H1 (cell line): Measurements from ENCODE around the gene KCNMA1. TPM values are rescaled to one million over a fixed set of nuclear protein-coding genes. Genes with fewer than 3 reads are reported as not detected.

Source experiments
- CTCF ChIA-PET: fragments of 300-600 bp; sonication (Branson Sonifier 250); formaldehyde crosslinking; loops from one replicate; lab custom pipeline; 2021; ENCODE audit not compliant: partially characterized antibody; lab: Charles Lee
- POLR2A ChIA-PET: fragments of 300-600 bp; sonication (Branson Sonifier 250); formaldehyde crosslinking; loops from one replicate; lab custom pipeline; 2021; ENCODE audit warnings: inconsistent platforms; ENCODE audit not compliant: partially characterized antibody; lab: Charles Lee
- DNase-seq, 2 experiments: peaks; one replicate each; pipeline versions ENCODE4 v3.0.0 to v3.0.0-alpha.2; 2010 to 2022; ENCODE audit warnings: low spot score in 2 of 2, low read depth in 1 of 2, mixed read lengths in 1 of 2
- FAIRE-seq: peaks from 2 replicates; lab custom pipeline; 2011; peaks lifted over from hg19 to GRCh38; lab: Jason Lieb, UNC
- H2AFZ ChIP-seq: 2 replicates; pipeline ENCODE4 v1.8.1; 2012; ENCODE audit warnings: low read length, inconsistent platforms
- H2AK5ac ChIP-seq: 2 replicates; pipeline ENCODE4 v1.6.1; 2013; ENCODE audit warnings: low read depth, low read length
- H2BK120ac ChIP-seq: replicated peaks from 2 replicates; pipeline ENCODE3; 2013; ENCODE audit warnings: low read depth, low read length, inconsistent platforms
- H2BK12ac ChIP-seq: 2 replicates; pipeline ENCODE4 v1.6.1; 2013; ENCODE audit warnings: low read depth, low read length
- H2BK15ac ChIP-seq: 2 replicates; pipeline ENCODE4 v1.6.1; 2013; ENCODE audit warnings: low read length
- H2BK20ac ChIP-seq: 2 replicates; pipeline ENCODE4 v1.6.1; 2013; ENCODE audit warnings: low read length
- H2BK5ac ChIP-seq: 2 replicates; pipeline ENCODE4 v1.6.1; 2013; ENCODE audit warnings: low read depth, low read length
- H3K14ac ChIP-seq: 2 replicates; pipeline ENCODE4 v1.6.1; 2013; ENCODE audit warnings: inconsistent platforms; ENCODE audit not compliant: insufficient read length
- H3K18ac ChIP-seq: 2 replicates; pipeline ENCODE4 v1.6.1; 2013; ENCODE audit warnings: low read length; ENCODE audit errors: extremely low read depth
- H3K23ac ChIP-seq: 2 replicates; pipeline ENCODE4 v1.6.1; 2013; ENCODE audit warnings: inconsistent platforms; ENCODE audit not compliant: insufficient read length
- H3K23me2 ChIP-seq: 2 replicates; pipeline ENCODE4 v1.6.1; 2013; ENCODE audit warnings: low read depth, low read length
- H3K27ac ChIP-seq: 2 replicates; pipeline ENCODE4 v1.6.1; 2011; ENCODE audit warnings: low read depth, low read length, inconsistent platforms
- H3K27me3 ChIP-seq, 4 experiments: replicated peaks in 1 of 4; 1 replicate in 1 of 4; 2 replicates in 3 of 4; pipeline versions ENCODE4 v1.6.1 to v1.8.1; 2011 to 2013; ENCODE audit warnings: low read length in 3 of 4, mild to moderate bottlenecking in 3 of 4, inconsistent platforms in 2 of 4, mixed read lengths in 2 of 4, moderate library complexity in 1 of 4; ENCODE audit not compliant: control insufficient read depth in 3 of 4, insufficient read depth in 3 of 4; ENCODE audit errors: extremely low read depth in 1 of 4
- H3K36me3 ChIP-seq, 4 experiments: 2 replicates each; pipeline versions ENCODE4 v1.6.1 to v1.8.1; 2011 to 2013; ENCODE audit warnings: mild to moderate bottlenecking in 4 of 4, low read length in 3 of 4, moderate library complexity in 2 of 4, control low read depth in 1 of 4, inconsistent platforms in 1 of 4; ENCODE audit not compliant: insufficient read depth in 4 of 4, control insufficient read depth in 2 of 4
- H3K4ac ChIP-seq: replicated peaks from 2 replicates; pipeline ENCODE3; 2013; ENCODE audit warnings: low read length, low read depth, mixed read lengths, inconsistent platforms; ENCODE audit not compliant: insufficient read length
- H3K4me1 ChIP-seq, 4 experiments: replicated peaks in 1 of 4; 1 replicate in 1 of 4; 2 replicates in 3 of 4; pipeline versions ENCODE4 v1.6.1 to v1.8.1; 2011 to 2013; ENCODE audit warnings: low read length in 3 of 4, inconsistent platforms in 2 of 4, mixed read lengths in 1 of 4; ENCODE audit not compliant: insufficient read depth in 4 of 4, control insufficient read depth in 3 of 4
- H3K4me2 ChIP-seq, 2 experiments: 2 replicates each; pipeline versions ENCODE4 v1.6.1 to v1.8.1; 2011 to 2013; ENCODE audit warnings: low read depth in 2 of 2, low read length in 2 of 2, control low read depth in 1 of 2, inconsistent platforms in 1 of 2, mild to moderate bottlenecking in 1 of 2; ENCODE audit not compliant: insufficient read depth in 1 of 2
- H3K4me3 ChIP-seq, 4 experiments: fragments of 200-600, 300-600 bp in 1 of 4; sonication (generic), shearing (Covaris generic), sonication (Bioruptor Twin) in 1 of 4; 2 replicates each; pipeline versions ENCODE4 v1.5.1 to v1.8.1; 2011 to 2016; ENCODE audit warnings: low read length in 4 of 4, low read depth in 3 of 4, control low read depth in 2 of 4, inconsistent platforms in 2 of 4, mild to moderate bottlenecking in 2 of 4, mixed read lengths in 1 of 4, moderate library complexity in 1 of 4; ENCODE audit not compliant: insufficient read depth in 2 of 4; ENCODE audit errors: extremely low read depth in 1 of 4
- H3K56ac ChIP-seq: replicated peaks from 2 replicates; pipeline ENCODE3; 2013; ENCODE audit warnings: low read depth, mild to moderate bottlenecking, mixed read lengths, low read length, inconsistent platforms; ENCODE audit not compliant: insufficient read length
- H3K79me1 ChIP-seq: 2 replicates; pipeline ENCODE4 v1.6.1; 2013; ENCODE audit warnings: low read depth, low read length, control low read depth
- H3K79me2 ChIP-seq, 2 experiments: 2 replicates each; pipeline versions ENCODE4 v1.6.1 to v1.8.1; 2012 to 2013; ENCODE audit warnings: low read length in 2 of 2, mild to moderate bottlenecking in 2 of 2, inconsistent platforms in 1 of 2; ENCODE audit not compliant: insufficient read depth in 2 of 2, control insufficient read depth in 1 of 2
- H3K9ac ChIP-seq, 4 experiments: replicated peaks in 1 of 4; 1 replicate in 1 of 4; 2 replicates in 3 of 4; pipeline versions ENCODE4 v1.6.1 to v1.8.1; 2011 to 2013; ENCODE audit warnings: low read depth in 3 of 4, low read length in 3 of 4, control low read depth in 2 of 4, mild to moderate bottlenecking in 2 of 4, moderate library complexity in 2 of 4, inconsistent platforms in 1 of 4; ENCODE audit errors: extremely low read depth in 1 of 4
- H3K9me3 ChIP-seq, 2 experiments: 2 replicates each; pipeline versions ENCODE4 v1.6.1 to v1.8.1; 2012 to 2013; ENCODE audit warnings: mild to moderate bottlenecking in 2 of 2, moderate library complexity in 2 of 2, control low read depth in 1 of 2, inconsistent platforms in 1 of 2, low read depth in 1 of 2, low read length in 1 of 2, mixed read lengths in 1 of 2; ENCODE audit not compliant: insufficient read depth in 2 of 2
- H4K20me1 ChIP-seq, 2 experiments: replicated peaks in 1 of 2; 2 replicates each; pipeline versions ENCODE3 to v1.8.1; 2011 to 2013; ENCODE audit warnings: inconsistent platforms in 2 of 2, low read length in 2 of 2, mild to moderate bottlenecking in 1 of 2; ENCODE audit not compliant: insufficient read depth in 2 of 2, control insufficient read depth in 1 of 2
- H4K5ac ChIP-seq: 2 replicates; pipeline ENCODE4 v1.6.1; 2013; ENCODE audit warnings: low read length, low read depth, mixed read lengths, inconsistent platforms; ENCODE audit not compliant: insufficient read length
- H4K8ac ChIP-seq: 2 replicates; pipeline ENCODE4 v1.8.0; 2013; ENCODE audit warnings: mild to moderate bottlenecking, moderate library complexity, low read length, inconsistent platforms; ENCODE audit not compliant: insufficient read depth; ENCODE audit errors: extremely low read depth
- H4K91ac ChIP-seq: replicated peaks from 2 replicates; pipeline ENCODE3; 2013; ENCODE audit warnings: low read length, mixed read lengths, inconsistent platforms; ENCODE audit not compliant: insufficient read length
- ASH2L ChIP-seq: fragments of 200-600, 300-600 bp; sonication (generic); IDR thresholded peaks from one replicate; pipeline ENCODE4 v1.7.1; 2017; ENCODE audit warnings: low read length
- WGBS, 2 experiments: shearing (Covaris generic) in 1 of 2; methylation state at CpG; one replicate each; pipeline versions ENCODE4 v1.1.6 to v1.1.7; 2013 to 2015; ENCODE audit warnings: low lambda C conversion rate in 2 of 2, mixed read lengths in 2 of 2, inconsistent platforms in 1 of 2, low coverage in 1 of 2, missing lambda C conversion rate in 1 of 2; ENCODE audit not compliant: insufficient replicate concordance in 2 of 2, insufficient coverage in 1 of 2, insufficient read length in 1 of 2; ENCODE audit errors: extremely low coverage in 1 of 2, missing lambda C conversion rate in 1 of 2; 5-methylcytosine and 5-hydroxymethylcytosine counted together
- polyA plus RNA-seq, 7 experiments: library from polyadenylated mRNA; depleted of rRNA in 3 of 7; stranded (reverse) in 5 of 7; unstranded in 2 of 7; fragments of >200 nt in 5 of 7; fragments of 200-250 nt in 2 of 7; gene quantifications; 1 replicate in 5 of 7; 2 replicates in 1 of 7; 4 replicates in 1 of 7; pipeline versions ENCODE4 v1.2.1 to v1.2.3, GENCODE V29; 2011 to 2013; ENCODE audit warnings: missing spikeins in 2 of 7, mixed read lengths in 2 of 7
- total RNA-seq: library from RNA; stranded (reverse); fragmentation: NEBNext Ultra II Directional; extraction: Animal tissue kit (Norgen Biotek cat#: 25700); gene quantifications from 2 replicates; pipeline ENCODE4 v1.2.1, GENCODE V29; 2021

Gene KCNMA1
- total and polyA plus RNA-seq, 2 of the 8 experiments (the other 6 are each of a cell fraction or from before 2014, with no cell fraction given), result 10.2 to 11.1 TPM

DNA sequence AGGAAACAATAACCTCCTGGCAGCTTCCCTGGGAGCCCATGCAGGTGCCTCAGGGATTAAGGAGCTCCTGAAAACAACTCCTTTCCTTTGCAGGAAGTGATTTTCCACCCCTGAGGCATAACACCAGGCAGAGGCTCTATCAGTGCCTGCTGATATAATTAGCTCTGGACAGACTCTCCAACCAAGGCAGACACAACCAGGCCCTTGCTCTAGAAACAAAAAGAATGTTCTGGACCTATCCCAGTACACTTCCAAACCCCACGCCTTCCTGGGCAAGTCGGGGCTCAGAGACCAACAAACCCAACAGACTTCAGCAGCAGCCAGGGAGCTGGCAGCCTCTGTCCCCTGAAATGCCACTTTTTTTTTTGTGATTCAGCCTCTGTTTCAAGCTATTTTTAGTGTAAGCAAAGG is 247.1 kb downstream of the KCNMA1 start:
- Histone ChIP-seq H2BK20ac (no peak overlapping the region), H2BK12ac (peak overlapping the region; percentile 52; the same call in 1 of the 2 replicates), H3K18ac (no peak overlapping the region), H4K91ac (no peak overlapping the region), H3K9me3 (no peaks in the 10 kb centered on the region), H3K4me2 (no peak overlapping the region), H3K4me1 (peaks cover 0 to 10% (median 5%) of the 10 kb centered on the region in 4 experiments; a peak in 5 of 7 replicates), H2BK5ac (no peak overlapping the region), H3K4ac (no peak overlapping the region), H2AK5ac (no peak overlapping the region), H3K23ac (no peak overlapping the region), H3K14ac (no peak overlapping the region), H3K27ac (no peak overlapping the region), H2AFZ (no peak overlapping the region), H3K79me1 (no peaks in the 10 kb centered on the region), H3K56ac (no peak overlapping the region), H3K23me2 (no peaks in the 10 kb centered on the region), H4K5ac (no peak overlapping the region), H2BK120ac (no peak overlapping the region), H3K27me3 (no peaks in the 10 kb centered on the region), H3K79me2 (no peaks in the 10 kb centered on the region), H4K8ac (no peak overlapping the region), H4K20me1 (no peaks in the 10 kb centered on the region), H3K4me3 (no peak overlapping the region), H2BK15ac (no peak overlapping the region), H3K36me3 (no peaks in the 10 kb centered on the region), H3K9ac (no peak overlapping the region)
- no peak for TF ChIP-seq ASH2L
- WGBS, 2 experiments, result 88% methylated on average over 2 of the region's 2 CpGs; no CpG with 5 or more reads in 1 of the 2 experiments
- FAIRE-seq, result no peak
- ChIA-PET CTCF (interaction anchor here (0.7 to 7.3 kb wide), 29 partner anchors 11 to 323 kb away, joined by 3 to 49 read pairs (median 4); no protein-coding TSS in a partner anchor), POLR2A (no interaction called here)
- DNase-seq, result no peak
